ENCODE data around the gene SIGLEC8.
"Not testable (repeated sequence)": the region's sequence is repeated elsewhere in the genome, so short reads cannot be mapped to it uniquely, and the experiment has no call there.

SIGLEC8 gene

DNA sequence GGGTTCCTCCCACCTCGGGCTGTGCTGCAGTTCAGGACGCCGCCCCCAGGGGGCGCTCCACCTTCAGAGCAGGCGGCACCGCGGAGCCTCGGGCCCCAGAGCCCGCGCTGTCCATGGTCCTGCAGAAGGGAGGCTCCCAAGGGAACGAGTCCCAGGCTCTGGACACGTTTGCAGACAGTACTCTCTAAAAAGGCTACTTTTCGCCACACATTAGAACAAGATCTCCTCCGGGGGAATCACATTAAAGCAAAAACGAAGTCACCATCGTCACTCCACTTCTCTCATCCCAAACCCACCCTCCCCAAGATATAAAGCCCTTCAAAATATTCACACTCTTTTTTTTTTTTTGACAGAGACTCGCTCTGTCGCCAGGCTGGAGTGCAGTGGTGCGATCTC is 36.2 kb downstream of the SIGLEC8 start:
- TF ChIP-seq, protein P1, sequence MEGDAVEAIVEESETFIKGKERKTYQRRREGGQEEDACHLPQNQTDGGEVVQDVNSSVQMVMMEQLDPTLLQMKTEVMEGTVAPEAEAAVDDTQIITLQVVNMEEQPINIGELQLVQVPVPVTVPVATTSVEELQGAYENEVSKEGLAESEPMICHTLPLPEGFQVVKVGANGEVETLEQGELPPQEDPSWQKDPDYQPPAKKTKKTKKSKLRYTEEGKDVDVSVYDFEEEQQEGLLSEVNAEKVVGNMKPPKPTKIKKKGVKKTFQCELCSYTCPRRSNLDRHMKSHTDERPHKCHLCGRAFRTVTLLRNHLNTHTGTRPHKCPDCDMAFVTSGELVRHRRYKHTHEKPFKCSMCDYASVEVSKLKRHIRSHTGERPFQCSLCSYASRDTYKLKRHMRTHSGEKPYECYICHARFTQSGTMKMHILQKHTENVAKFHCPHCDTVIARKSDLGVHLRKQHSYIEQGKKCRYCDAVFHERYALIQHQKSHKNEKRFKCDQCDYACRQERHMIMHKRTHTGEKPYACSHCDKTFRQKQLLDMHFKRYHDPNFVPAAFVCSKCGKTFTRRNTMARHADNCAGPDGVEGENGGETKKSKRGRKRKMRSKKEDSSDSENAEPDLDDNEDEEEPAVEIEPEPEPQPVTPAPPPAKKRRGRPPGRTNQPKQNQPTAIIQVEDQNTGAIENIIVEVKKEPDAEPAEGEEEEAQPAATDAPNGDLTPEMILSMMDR (conservative IDR thresholded peaks at IDR 0.05; ENCODE audit: low read depth, low read length) = peak; percentile 83
- H3K27me3 ChIP-seq (ENCODE audit: insufficient read depth, low read depth) = no peaks in the 10 kb centered on the region
- H3K36me3 ChIP-seq (ENCODE audit: insufficient read depth) = no peaks in the 10 kb centered on the region
- no peak overlapping the region for H3K27ac ChIP-seq
- H3K4me1 ChIP-seq (ENCODE audit: low read depth, poor library complexity, severe bottlenecking) = no peaks in the 10 kb centered on the region
- no peaks in the 10 kb centered on the region for H3K79me2 ChIP-seq (ENCODE audit: insufficient read depth, low read depth)
- H2AFZ ChIP-seq (ENCODE audit: low read depth) = no peak overlapping the region
- no peaks in the 10 kb centered on the region for H4K20me1 ChIP-seq (ENCODE audit: insufficient read depth)
- no peak overlapping the region for H3K4me2 ChIP-seq
- no peak overlapping the region for H3K4me3 ChIP-seq (IDR thresholded peaks at IDR 0.05; ENCODE audit: insufficient read depth, low read depth, low read length)
- no peak overlapping the region for H3K9ac ChIP-seq

- no peaks in the 10 kb centered on the region for H3K79me2 ChIP-seq (ENCODE audit: insufficient read depth, low read depth)
- no peak overlapping the region for H2AFZ ChIP-seq (ENCODE audit: low read depth)
- no peak overlapping the region for H3K4me3 ChIP-seq (IDR thresholded peaks at IDR 0.05; ENCODE audit: insufficient read depth, low read depth, low read length)
These were observed 36.8 kb downstream of the SIGLEC8 start for GRCh38 chr19:51421229-51422052.

GRCh38 chr19:51420511-51420910 is 37.7 kb downstream of the SIGLEC8 start:
- not testable (repeated sequence) for H3K27ac ChIP-seq; H4K20me1 ChIP-seq (ENCODE audit: insufficient read depth); H3K4me3 ChIP-seq (IDR thresholded peaks at IDR 0.05; ENCODE audit: insufficient read depth, low read depth, low read length); H3K36me3 ChIP-seq (ENCODE audit: insufficient read depth); H3K79me2 ChIP-seq (ENCODE audit: insufficient read depth, low read depth); H3K27me3 ChIP-seq (ENCODE audit: insufficient read depth, low read depth); H2AFZ ChIP-seq (ENCODE audit: low read depth); H3K9ac ChIP-seq; H3K4me2 ChIP-seq; H3K4me1 ChIP-seq (ENCODE audit: low read depth, poor library complexity, severe bottlenecking)

More at GRCh38 chr19:51421229-51422052, 36.8 kb downstream of the SIGLEC8 start:
- Histone ChIP-seq H3K9ac (no peak overlapping the region), H3K4me1 (ENCODE audit: low read depth, poor library complexity, severe bottlenecking) (no peaks in the 10 kb centered on the region), H3K27me3 (ENCODE audit: insufficient read depth, low read depth) (no peaks in the 10 kb centered on the region), H4K20me1 (ENCODE audit: insufficient read depth) (no peaks in the 10 kb centered on the region), H3K4me2 (no peak overlapping the region), H3K36me3 (ENCODE audit: insufficient read depth) (no peaks in the 10 kb centered on the region), H3K27ac (no peak overlapping the region)
- TF ChIP-seq, protein P1 (conservative IDR thresholded peaks at IDR 0.05; ENCODE audit: low read depth, low read length) = no peak

GRCh38 chr19:51418707-51419106 is 39.5 kb downstream of the SIGLEC8 start:
- Histone ChIP-seq H3K9ac (no peak overlapping the region), H3K4me2 (no peak overlapping the region), H3K4me3 (IDR thresholded peaks at IDR 0.05; ENCODE audit: insufficient read depth, low read depth, low read length) (no peak overlapping the region), H3K4me1 (ENCODE audit: low read depth, poor library complexity, severe bottlenecking) (no peaks in the 10 kb centered on the region), H3K27me3 (ENCODE audit: insufficient read depth, low read depth) (no peaks in the 10 kb centered on the region), H3K27ac (no peak overlapping the region), H3K36me3 (ENCODE audit: insufficient read depth) (no peaks in the 10 kb centered on the region), H3K79me2 (ENCODE audit: insufficient read depth, low read depth) (no peaks in the 10 kb centered on the region), H2AFZ (ENCODE audit: low read depth) (no peak overlapping the region), H4K20me1 (ENCODE audit: insufficient read depth) (no peaks in the 10 kb centered on the region)
- TF ChIP-seq, protein P1 (conservative IDR thresholded peaks at IDR 0.05; ENCODE audit: low read depth, low read length) = no peak

GRCh38 chr19:51417810-51418157 is 40.5 kb downstream of the SIGLEC8 start:
- Histone ChIP-seq H4K20me1 (ENCODE audit: insufficient read depth) (no peaks in the 10 kb centered on the region), H3K4me2 (no peak overlapping the region), H3K27ac (no peak overlapping the region), H3K79me2 (ENCODE audit: insufficient read depth, low read depth) (no peaks in the 10 kb centered on the region), H2AFZ (ENCODE audit: low read depth) (no peak overlapping the region), H3K4me3 (IDR thresholded peaks at IDR 0.05; ENCODE audit: insufficient read depth, low read depth, low read length) (no peak overlapping the region), H3K27me3 (ENCODE audit: insufficient read depth, low read depth) (no peaks in the 10 kb centered on the region; the same call in 1 of the 2 replicates), H3K9ac (no peak overlapping the region), H3K4me1 (ENCODE audit: low read depth, poor library complexity, severe bottlenecking) (no peaks in the 10 kb centered on the region), H3K36me3 (ENCODE audit: insufficient read depth) (no peaks in the 10 kb centered on the region)
- TF ChIP-seq, protein P1 (conservative IDR thresholded peaks at IDR 0.05; ENCODE audit: low read depth, low read length) = no peak
